ENCODE results near the gene IP6K3. TPM values are rescaled to one million over a fixed set of nuclear protein-coding genes. Genes with fewer than 3 reads are reported as not detected.

IP6K3 gene
- total RNA-seq, 4 donors from 2014 or later, result 0.88 to 5.8 (median 1.6) TPM

DNA sequence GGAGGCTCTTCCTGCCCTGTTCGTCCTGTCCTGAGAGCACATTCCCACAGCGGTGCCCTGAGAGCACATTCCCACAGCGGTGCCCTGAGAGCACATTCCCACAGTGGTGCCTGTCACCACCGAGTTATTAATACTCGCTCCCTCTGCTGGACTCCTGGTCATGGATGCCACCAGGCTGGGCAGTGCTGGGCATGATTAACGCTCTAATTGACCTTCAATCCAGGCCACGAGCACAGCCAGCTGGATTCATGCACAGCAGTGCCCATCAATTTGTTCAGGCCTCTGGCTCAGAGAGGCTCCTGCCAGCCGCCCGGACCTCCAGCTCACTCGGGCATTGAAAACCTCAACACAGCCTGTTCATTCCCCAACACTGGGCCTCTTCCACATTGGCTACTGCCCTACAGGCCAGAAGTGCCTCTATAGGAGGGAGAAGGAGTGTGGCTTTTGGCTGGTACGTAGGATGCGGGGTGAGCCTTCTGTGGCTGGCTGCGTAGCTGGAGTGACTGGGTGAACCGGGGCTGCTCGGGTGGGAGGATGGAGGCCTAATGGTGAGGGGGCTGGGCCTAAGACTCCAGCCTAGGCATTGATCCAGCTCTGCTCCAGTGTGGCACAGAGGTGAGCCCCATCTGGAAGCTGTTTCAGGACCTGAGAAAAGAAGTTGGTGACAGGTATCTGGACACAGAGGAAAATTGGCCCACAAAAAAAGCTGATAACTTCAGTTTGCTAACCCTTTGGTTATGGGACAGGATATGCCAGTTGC lies 9.3 kb downstream of the IP6K3 start:
- Histone ChIP-seq H3K9me3 (no peaks in the 10 kb centered on the region), H3K4me1 (no peaks in the 10 kb centered on the region), H3K27me3 (no peaks in the 10 kb centered on the region), H3K36me3 (no peaks in the 10 kb centered on the region), H3K27ac (no peak overlapping the region), H3K4me3 (no peak overlapping the region)
- DNase-seq, result no peak
- TF ChIP-seq, protein P1, sequence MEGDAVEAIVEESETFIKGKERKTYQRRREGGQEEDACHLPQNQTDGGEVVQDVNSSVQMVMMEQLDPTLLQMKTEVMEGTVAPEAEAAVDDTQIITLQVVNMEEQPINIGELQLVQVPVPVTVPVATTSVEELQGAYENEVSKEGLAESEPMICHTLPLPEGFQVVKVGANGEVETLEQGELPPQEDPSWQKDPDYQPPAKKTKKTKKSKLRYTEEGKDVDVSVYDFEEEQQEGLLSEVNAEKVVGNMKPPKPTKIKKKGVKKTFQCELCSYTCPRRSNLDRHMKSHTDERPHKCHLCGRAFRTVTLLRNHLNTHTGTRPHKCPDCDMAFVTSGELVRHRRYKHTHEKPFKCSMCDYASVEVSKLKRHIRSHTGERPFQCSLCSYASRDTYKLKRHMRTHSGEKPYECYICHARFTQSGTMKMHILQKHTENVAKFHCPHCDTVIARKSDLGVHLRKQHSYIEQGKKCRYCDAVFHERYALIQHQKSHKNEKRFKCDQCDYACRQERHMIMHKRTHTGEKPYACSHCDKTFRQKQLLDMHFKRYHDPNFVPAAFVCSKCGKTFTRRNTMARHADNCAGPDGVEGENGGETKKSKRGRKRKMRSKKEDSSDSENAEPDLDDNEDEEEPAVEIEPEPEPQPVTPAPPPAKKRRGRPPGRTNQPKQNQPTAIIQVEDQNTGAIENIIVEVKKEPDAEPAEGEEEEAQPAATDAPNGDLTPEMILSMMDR (IDR thresholded peaks at IDR 0.05), result no peak

DNA sequence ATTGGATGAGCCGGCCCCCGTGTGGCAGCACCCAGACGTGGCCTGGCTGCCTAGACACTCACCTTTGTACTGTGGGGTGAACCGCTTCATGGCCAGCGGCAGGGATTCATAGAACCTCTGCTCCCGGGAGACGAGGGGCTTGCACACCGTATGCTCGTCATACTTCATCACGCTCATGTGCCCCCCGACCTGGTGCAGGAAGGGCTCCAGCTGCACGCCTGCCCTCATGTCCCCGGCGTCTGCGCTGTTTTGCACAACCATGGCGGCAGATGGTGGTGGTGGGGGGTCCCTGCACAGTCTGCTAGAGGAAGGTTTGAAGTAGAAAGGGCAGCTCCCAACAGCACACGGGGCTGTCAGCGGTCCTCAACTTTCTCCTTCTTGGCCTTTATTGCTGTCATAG lies 11.5 kb downstream of the IP6K3 start:
- H3K4me1 ChIP-seq, result no peaks in the 10 kb centered on the region
- DNase-seq, result no peak
- no peak overlapping the region for H3K4me3 ChIP-seq
- no peak for TF ChIP-seq POLR2A (IDR thresholded peaks at IDR 0.05)
- TF ChIP-seq, protein P1 (IDR thresholded peaks at IDR 0.05), result no peak
- H3K9me3 ChIP-seq, result no peaks in the 10 kb centered on the region
- no peaks in the 10 kb centered on the region for H3K36me3 ChIP-seq
- no peaks in the 10 kb centered on the region for H3K27me3 ChIP-seq
- no peak overlapping the region for H3K27ac ChIP-seq

DNA sequence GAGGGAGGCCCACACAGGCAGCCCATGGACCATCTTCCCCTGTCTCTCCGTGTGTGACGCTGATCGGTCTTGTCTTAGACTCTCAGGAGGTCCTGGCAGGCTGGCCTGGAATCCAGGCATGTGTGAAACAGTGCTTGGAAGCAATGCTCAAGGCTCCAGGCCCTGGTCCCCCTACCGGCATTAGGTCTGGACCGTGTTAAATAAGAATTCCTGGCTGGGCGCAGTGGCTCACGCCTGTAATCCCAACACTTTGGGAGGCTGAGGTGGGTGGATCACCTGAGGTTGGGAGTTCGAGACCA lies 13.0 kb downstream of the IP6K3 start:
- DNase-seq, result no peak
- H3K36me3 ChIP-seq, result no peaks in the 10 kb centered on the region

DNA sequence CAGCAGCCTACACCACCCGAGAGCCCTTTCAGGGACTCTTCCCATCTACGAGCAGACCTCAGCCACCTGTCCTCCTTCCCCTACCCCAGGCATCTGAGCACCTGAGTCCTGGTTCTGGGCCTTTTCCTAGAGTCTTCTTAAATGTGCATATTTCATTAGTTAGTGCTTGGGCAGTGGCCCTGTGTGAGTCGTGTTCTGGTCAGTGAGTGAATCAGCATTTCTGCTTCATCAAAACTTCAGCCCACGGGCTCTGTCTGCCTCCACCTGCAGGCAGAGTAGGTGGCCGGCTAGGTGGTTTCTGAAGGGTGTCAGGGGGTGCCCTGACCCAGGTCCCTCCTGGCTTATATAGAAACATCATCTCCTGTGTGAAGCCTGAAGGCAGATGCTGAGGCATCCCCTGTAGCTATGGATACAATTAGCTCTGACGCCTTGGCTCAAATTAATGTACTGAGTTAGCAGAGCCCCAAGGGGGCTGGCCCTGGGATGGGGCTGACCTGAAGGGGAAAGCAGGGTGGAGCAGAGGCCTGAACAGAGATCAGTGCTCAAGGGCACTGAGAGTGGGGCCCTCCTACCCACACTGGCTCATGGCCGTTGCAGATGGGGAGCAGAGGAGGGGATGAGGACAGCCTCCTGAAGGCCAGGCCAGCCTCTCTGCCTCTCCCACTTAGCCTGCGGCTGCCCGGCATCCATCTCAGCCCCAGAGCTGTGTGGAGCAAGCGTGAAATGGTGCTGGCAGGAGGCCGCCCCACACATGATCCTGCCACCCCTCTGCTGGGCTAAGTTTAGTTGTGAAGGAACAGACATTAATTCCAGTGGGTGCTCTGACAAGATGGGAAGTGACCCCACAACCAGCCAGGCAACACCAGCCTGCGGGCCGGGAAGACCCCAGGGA lies 13.6 kb downstream of the IP6K3 start:
- no peaks in the 10 kb centered on the region for H3K36me3 ChIP-seq
- H3K27ac ChIP-seq, result no peak overlapping the region
- no peaks in the 10 kb centered on the region for H3K4me1 ChIP-seq
- H3K27me3 ChIP-seq, result no peaks in the 10 kb centered on the region
- no peak for DNase-seq
- H3K4me3 ChIP-seq, result no peak overlapping the region
- no peaks in the 10 kb centered on the region for H3K9me3 ChIP-seq
- TF ChIP-seq, protein P1 (IDR thresholded peaks at IDR 0.05), result no peak
- TF ChIP-seq POLR2A (IDR thresholded peaks at IDR 0.05), result no peak

More for the DNA sequence above, 13.0 kb downstream of the IP6K3 start:
- no peak for TF ChIP-seq POLR2A (IDR thresholded peaks at IDR 0.05)
- TF ChIP-seq, protein P1 (IDR thresholded peaks at IDR 0.05), result no peak
- Histone ChIP-seq H3K27me3 (no peaks in the 10 kb centered on the region), H3K27ac (no peak overlapping the region), H3K9me3 (no peaks in the 10 kb centered on the region), H3K4me3 (no peak overlapping the region), H3K4me1 (no peaks in the 10 kb centered on the region)

DNA sequence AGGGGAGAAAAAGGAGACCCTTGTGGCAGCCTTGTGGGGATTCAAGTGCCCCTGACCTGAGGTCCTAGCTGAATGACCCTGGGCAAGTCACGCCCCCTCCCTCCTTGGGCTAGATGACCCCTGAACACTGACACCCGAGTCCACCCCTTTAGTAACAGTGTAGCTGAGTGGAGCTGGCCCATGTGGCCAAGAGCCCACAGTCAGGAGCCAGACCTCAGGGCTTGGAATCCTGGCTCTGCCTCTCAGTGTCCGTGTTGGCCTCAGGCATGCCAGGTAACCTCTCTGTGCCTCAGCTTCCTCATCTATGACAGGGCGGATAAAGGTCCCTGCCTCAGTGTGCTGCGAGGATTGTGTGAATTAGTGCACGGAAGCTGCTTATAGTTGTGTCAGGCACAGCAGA lies 14.3 kb downstream of the IP6K3 start:
- H3K36me3 ChIP-seq, result no peaks in the 10 kb centered on the region
- DNase-seq, result no peak
- H3K4me3 ChIP-seq, result no peak overlapping the region
- H3K27ac ChIP-seq, result no peak overlapping the region
- H3K27me3 ChIP-seq, result no peaks in the 10 kb centered on the region
- TF ChIP-seq, protein P1 (IDR thresholded peaks at IDR 0.05), result no peak
- no peak for TF ChIP-seq POLR2A (IDR thresholded peaks at IDR 0.05)
- H3K9me3 ChIP-seq, result no peaks in the 10 kb centered on the region
- no peaks in the 10 kb centered on the region for H3K4me1 ChIP-seq
